ENCODE data around the gene MARCHF9. TPM values are rescaled to one million over a fixed set of nuclear protein-coding genes. Genes with fewer than 3 reads are reported as not detected.
A peak's percentile ranks its signal among the peaks of the same experiment; 100 is the strongest.

MARCHF9 gene
- total RNA-seq, 6 experiments from 2014 or later = 0.94 to 3.2 (median 1.2) TPM

DNA sequence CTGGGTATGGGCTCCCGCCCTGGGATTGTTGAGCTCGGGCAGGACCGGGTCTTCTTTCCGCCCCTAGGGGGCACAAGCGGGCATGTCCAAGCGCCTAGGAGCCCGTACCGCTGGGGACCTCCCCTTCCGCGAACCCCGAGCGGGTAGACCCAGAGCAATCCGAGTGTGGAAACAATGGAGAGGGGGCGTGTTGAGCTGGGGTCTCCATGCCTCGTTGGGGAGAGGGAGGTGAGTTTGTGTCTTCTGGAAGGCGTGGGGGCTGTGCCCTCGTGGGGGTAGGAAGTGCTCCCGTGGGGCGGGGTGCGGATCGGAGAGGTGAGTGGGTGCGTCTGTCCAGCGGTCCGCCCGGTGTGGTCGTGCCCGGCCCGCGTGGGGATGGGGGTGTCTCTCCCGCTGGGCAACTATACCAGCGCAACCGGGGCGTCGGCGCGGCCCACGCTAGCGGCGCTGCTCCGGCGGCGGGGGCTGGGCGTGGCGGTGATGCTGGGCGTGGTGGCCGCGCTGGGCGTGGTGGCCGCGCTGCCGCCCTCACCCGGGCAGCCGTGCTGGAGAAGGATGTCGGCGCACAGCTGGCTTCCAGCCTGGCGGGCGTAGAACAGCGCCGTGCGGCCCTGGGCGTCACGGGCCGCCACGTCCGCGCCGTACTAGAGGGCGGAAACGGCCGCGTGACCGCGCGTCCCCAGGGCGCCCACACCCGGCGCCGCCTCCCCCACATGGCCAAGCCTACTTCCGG lies 28.6 kb upstream of the MARCHF9 start:
- Mint-ChIP-seq H3K9me3 (no peaks in the 10 kb centered on the region), H3K27me3 (ENCODE audit: insufficient read depth) (peaks cover 2% of the 10 kb centered on the region; the same call in 1 of the 2 replicates), H3K36me3 (ENCODE audit: low read depth) (peaks cover 6% of the 10 kb centered on the region; the same call in 1 of the 2 replicates), H3K27ac (peak overlapping the region; percentile 96), H3K4me3 (peak overlapping the region; percentile 94), H3K4me1 (ENCODE audit: low read depth) (no peaks in the 10 kb centered on the region)
- DNase-seq = peak; percentile 84
- TF ChIP-seq, protein P1, sequence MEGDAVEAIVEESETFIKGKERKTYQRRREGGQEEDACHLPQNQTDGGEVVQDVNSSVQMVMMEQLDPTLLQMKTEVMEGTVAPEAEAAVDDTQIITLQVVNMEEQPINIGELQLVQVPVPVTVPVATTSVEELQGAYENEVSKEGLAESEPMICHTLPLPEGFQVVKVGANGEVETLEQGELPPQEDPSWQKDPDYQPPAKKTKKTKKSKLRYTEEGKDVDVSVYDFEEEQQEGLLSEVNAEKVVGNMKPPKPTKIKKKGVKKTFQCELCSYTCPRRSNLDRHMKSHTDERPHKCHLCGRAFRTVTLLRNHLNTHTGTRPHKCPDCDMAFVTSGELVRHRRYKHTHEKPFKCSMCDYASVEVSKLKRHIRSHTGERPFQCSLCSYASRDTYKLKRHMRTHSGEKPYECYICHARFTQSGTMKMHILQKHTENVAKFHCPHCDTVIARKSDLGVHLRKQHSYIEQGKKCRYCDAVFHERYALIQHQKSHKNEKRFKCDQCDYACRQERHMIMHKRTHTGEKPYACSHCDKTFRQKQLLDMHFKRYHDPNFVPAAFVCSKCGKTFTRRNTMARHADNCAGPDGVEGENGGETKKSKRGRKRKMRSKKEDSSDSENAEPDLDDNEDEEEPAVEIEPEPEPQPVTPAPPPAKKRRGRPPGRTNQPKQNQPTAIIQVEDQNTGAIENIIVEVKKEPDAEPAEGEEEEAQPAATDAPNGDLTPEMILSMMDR (IDR thresholded peaks at IDR 0.05) = peak; percentile 90

DNA sequence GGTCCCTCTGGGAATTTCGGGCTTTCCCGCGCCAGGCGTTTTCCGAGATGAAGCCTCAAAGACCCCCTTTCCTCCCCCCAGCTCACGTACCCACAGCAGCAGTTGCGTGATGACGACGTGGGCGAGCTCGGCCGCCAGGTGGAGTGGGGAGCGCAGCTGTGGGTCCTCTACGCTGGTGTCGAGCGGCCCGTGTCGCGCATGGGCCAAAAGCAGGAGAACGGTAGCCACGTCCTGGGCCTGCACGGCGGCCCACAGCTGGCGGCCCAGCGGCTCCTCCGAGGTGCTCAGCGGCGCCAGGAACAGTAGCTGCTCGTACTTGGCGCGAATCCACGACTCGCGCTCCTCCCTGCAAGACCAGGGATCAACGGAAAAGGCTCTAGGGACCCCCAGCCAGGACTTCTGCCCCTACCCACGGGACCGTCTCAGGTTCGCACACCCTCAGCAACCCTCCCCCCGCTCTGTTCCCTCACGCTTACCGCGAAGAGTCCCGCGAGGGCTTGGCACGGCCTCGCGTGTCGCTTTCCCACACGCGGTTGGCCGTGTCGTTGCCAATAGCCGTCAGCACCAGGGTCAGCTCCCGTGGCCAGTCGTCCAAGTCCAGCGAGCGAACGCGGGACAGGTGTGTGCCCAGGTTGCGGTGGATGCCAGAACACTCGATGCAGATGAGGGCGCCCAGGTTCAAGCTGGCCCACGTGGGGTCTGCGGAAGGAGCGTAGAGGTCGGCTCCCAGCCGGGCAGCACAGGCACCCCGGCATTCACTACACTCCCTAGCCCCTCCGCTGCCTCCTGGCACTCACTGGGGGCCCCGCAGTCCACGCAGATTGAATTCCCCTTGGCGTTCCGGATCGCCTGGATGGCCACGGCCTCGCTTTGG lies 27.8 kb upstream of the MARCHF9 start:
- peak; percentile 48 for DNase-seq
- peaks cover under 1% of the 10 kb centered on the region; the same call in 1 of the 2 replicates for H3K36me3 Mint-ChIP-seq (ENCODE audit: low read depth)
- peaks cover 2% of the 10 kb centered on the region; the same call in 1 of the 2 replicates for H3K27me3 Mint-ChIP-seq (ENCODE audit: insufficient read depth)
- H3K9me3 Mint-ChIP-seq = no peaks in the 10 kb centered on the region
- no peaks in the 10 kb centered on the region for H3K4me1 Mint-ChIP-seq (ENCODE audit: low read depth)
- H3K4me3 Mint-ChIP-seq = peak overlapping the region; percentile 94
- H3K27ac Mint-ChIP-seq = peak overlapping the region; percentile 86
- TF ChIP-seq, protein P1 (IDR thresholded peaks at IDR 0.05) = peak; percentile 58; the same call in 1 of the 2 replicates

DNA sequence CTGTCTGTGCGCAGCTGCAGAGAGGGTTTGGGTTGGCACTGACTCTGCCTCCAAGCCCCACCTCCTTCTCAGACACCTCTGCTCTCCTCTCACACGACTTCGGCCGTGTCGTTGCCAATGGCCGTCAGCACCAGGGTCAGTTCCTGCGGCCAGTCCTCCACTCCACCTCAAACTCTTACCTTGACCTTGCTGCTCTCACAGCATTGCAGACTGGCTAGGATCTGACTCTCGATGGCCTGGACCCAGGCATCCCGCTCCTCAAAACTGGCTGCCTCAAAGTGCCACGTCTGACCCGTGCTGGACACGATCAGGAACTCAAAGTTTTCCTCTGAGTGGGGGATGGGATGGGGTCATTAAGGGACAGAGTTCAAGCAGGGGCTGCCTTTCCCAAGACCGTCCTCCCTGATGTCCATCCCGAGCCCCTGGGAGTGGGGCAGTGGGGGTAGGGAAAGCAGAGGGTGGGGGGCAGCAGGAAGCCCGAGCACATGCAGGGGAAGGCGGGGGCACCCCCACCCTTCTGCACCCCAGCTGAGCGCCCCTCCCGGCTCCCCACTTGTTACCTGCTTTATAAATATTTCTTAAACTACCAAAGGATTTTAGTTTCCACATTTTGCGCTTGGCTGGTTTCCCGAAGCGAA lies 27.0 kb upstream of the MARCHF9 start:
- H3K4me1 Mint-ChIP-seq (ENCODE audit: low read depth) = peaks cover under 1% of the 10 kb centered on the region; the same call in 1 of the 2 replicates

DNA sequence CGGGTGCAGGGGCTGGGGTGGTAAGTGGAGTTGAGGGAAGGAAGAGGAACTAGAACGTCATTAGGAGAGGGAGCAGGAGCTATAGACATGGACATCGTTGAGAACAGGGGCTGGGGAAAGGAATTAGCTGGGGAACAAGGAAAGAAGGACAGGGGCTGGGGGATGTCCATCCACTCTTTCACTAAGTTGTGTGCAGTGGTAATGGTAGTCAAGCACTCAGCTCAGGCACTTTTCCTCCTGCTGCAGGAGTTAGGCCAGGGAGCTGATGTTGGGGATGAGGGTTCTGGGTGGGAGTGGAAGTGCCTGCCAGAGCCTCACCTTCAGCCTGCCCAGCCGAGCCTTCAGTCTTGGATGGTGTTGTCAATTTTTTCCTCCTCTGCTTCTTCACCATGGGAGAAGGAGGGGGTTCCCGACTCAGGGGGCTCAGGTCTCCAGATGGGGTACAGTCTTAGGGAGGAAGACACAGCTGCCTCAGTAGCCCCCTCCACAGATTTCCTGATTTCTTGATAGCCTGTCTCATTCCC lies 25.5 kb upstream of the MARCHF9 start:
- Mint-ChIP-seq H3K4me3 (no peak overlapping the region), H3K27me3 (ENCODE audit: insufficient read depth) (peaks cover 4% of the 10 kb centered on the region), H3K27ac (peak overlapping the region; percentile 20; the same call in 1 of the 2 replicates), H3K4me1 (ENCODE audit: low read depth) (peaks cover 11% of the 10 kb centered on the region), H3K36me3 (ENCODE audit: low read depth) (no peaks in the 10 kb centered on the region; the same call in 1 of the 2 replicates), H3K9me3 (no peaks in the 10 kb centered on the region)
- TF ChIP-seq, protein P1 (IDR thresholded peaks at IDR 0.05) = no peak
- no peak for DNase-seq

More for the DNA sequence above, 27.0 kb upstream of the MARCHF9 start:
- DNase-seq = no peak
- Mint-ChIP-seq H3K9me3 (no peaks in the 10 kb centered on the region), H3K27me3 (ENCODE audit: insufficient read depth) (peaks cover 2% of the 10 kb centered on the region; the same call in 1 of the 2 replicates), H3K27ac (peak overlapping the region; percentile 61), H3K4me3 (peak overlapping the region; percentile 49), H3K36me3 (ENCODE audit: low read depth) (no peaks in the 10 kb centered on the region; the same call in 1 of the 2 replicates)
- TF ChIP-seq, protein P1 (IDR thresholded peaks at IDR 0.05) = no peak
